ENCODE data around the gene ART5. TPM values are rescaled to one million over a fixed set of nuclear protein-coding genes. Genes with fewer than 3 reads are reported as not detected.

Gene ART5
- total RNA-seq, 1 experiment from 2014 or later: not detected

DNA sequence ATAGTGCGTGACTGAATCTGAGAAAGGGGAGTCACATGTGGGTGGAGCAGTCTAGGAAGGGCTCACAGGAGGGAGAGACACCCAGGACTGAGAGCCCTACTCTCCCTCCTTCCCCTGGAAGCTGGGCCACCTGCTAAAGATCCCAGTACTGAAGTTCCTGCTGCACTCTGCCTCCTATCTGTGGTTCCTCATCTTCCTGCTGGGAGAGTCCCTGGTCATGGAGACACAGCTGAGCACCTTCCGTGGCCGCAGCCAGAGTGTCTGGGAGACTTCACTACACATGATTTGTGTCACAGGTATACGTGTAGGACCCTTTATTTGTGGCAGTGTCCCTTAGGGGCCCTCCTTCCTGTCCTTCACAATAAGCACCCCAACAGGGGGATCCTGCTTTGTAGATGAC lies 19.3 kb downstream of the ART5 start:
- no peak overlapping the region for H3K4me3 ChIP-seq (ENCODE audit: low read depth, low read length, poor library complexity, severe bottlenecking)
- H3K27me3 ChIP-seq (replicated peaks; ENCODE audit: insufficient read depth, low read depth, low read length, poor library complexity): no peaks in the 10 kb centered on the region
- no peaks in the 10 kb centered on the region for H3K4me1 ChIP-seq (ENCODE audit: insufficient read depth, low read length, poor library complexity, severe bottlenecking)
- no peak overlapping the region for H3K27ac ChIP-seq (ENCODE audit: low read depth, low read length, poor library complexity, severe bottlenecking)
- intact Hi-C loops (cut with micrococcal nuclease; ENCODE audit: unreplicated experiment): no loop called here
- POLR2A ChIA-PET (ENCODE audit: low non-redundant PET): no interaction called here
- no peaks in the 10 kb centered on the region for H3K9me3 ChIP-seq (ENCODE audit: low read depth, low read length, poor library complexity, severe bottlenecking)
- BruUV-seq (replicated peaks): no TSS peak
- no peaks in the 10 kb centered on the region for H3K36me3 ChIP-seq (ENCODE audit: insufficient read depth, low read length, poor library complexity, severe bottlenecking)
- TF ChIP-seq EZH2 (IDR thresholded peaks at IDR 0.05; ENCODE audit: borderline replicate concordance, low read depth, low read length, poor library complexity, severe bottlenecking) (no peak), CTCF (conservative IDR thresholded peaks at IDR 0.05; ENCODE audit: low read depth, low read length) (no peak)
- DNase-seq (ENCODE audit: low spot score): no peak
- CTCF ChIA-PET: no interaction called here

DNA sequence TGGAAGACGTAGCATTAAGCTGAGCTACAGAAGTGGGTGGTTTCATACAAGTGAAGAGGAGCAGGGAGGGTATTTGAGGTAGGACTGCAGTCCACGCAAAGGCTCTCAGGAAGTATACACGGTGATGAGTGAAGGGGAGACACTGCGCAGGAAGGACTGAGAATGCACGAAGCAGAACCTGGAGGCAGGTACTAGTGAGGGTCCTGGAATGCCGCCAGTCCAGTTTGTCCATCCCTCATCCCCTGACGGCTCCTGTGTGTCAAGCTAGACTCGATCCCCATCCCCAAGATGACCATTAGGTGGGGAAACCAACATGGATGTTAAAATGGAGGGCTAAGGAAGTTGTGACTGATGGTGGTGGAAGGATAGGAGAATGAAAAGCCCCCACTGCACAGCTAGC lies 23.8 kb downstream of the ART5 start:
- no TSS peak for BruUV-seq (replicated peaks)
- intact Hi-C loops (cut with micrococcal nuclease; ENCODE audit: unreplicated experiment): no loop called here
- H3K4me3 ChIP-seq (ENCODE audit: low read depth, low read length, poor library complexity, severe bottlenecking): no peak overlapping the region
- no peaks in the 10 kb centered on the region for H3K36me3 ChIP-seq (ENCODE audit: insufficient read depth, low read length, poor library complexity, severe bottlenecking)
- CTCF ChIA-PET: no interaction called here
- H3K27ac ChIP-seq (ENCODE audit: low read depth, low read length, poor library complexity, severe bottlenecking): no peak overlapping the region
- POLR2A ChIA-PET (ENCODE audit: low non-redundant PET): no interaction called here
- no peaks in the 10 kb centered on the region for H3K4me1 ChIP-seq (ENCODE audit: insufficient read depth, low read length, poor library complexity, severe bottlenecking)
- TF ChIP-seq EZH2 (IDR thresholded peaks at IDR 0.05; ENCODE audit: borderline replicate concordance, low read depth, low read length, poor library complexity, severe bottlenecking) (no peak), CTCF (conservative IDR thresholded peaks at IDR 0.05; ENCODE audit: low read depth, low read length) (no peak)
- no peaks in the 10 kb centered on the region for H3K9me3 ChIP-seq (ENCODE audit: low read depth, low read length, poor library complexity, severe bottlenecking)
- no peak for DNase-seq (ENCODE audit: low spot score)
- H3K27me3 ChIP-seq (replicated peaks; ENCODE audit: insufficient read depth, low read depth, low read length, poor library complexity): no peaks in the 10 kb centered on the region

DNA sequence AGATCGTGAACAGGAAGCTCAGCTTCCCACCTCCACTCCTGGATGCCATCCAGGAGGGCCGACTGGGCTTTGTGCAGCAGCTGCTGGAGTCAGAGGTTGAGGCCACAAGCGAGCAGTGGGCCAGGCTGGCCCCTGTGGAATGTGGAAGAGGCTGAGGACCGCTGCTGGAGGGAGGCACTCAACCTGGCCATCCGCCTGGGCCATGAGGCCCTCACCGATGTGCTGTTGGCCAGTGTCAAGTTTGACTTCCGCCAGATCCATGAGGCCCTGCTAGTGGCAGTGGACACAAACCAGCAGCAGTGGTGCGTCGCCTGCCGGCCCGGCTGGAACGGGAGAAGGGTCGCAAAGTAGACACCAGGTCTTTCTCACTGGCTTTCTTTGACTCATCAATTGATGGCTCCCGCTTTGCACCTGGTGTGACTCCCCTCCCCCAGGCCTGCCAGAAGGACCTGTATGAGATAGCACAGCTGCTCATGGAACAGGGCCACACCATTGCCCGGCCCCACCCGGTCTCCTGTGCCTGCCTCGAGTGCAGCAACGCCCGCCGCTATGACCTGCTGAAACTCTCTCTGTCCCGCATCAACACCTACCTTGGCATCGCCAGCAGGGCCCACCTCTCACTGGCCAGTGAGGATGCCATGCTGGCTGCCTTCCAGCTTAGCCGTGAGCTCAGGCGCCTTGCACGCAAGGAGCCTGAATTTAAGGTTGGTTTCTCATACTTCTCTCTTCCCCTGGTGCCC lies 24.9 kb downstream of the ART5 start:
- intact Hi-C loops (cut with micrococcal nuclease; ENCODE audit: unreplicated experiment): no loop called here
- Histone ChIP-seq H3K9me3 (ENCODE audit: low read depth, low read length, poor library complexity, severe bottlenecking) (no peaks in the 10 kb centered on the region), H3K27ac (ENCODE audit: low read depth, low read length, poor library complexity, severe bottlenecking) (no peak overlapping the region), H3K36me3 (ENCODE audit: insufficient read depth, low read length, poor library complexity, severe bottlenecking) (no peaks in the 10 kb centered on the region), H3K4me1 (ENCODE audit: insufficient read depth, low read length, poor library complexity, severe bottlenecking) (no peaks in the 10 kb centered on the region), H3K4me3 (ENCODE audit: low read depth, low read length, poor library complexity, severe bottlenecking) (no peak overlapping the region), H3K27me3 (replicated peaks; ENCODE audit: insufficient read depth, low read depth, low read length, poor library complexity) (no peaks in the 10 kb centered on the region)
- no TSS peak for BruUV-seq (replicated peaks)
- CTCF ChIA-PET: no interaction called here
- TF ChIP-seq EZH2 (IDR thresholded peaks at IDR 0.05; ENCODE audit: borderline replicate concordance, low read depth, low read length, poor library complexity, severe bottlenecking) (no peak), CTCF (conservative IDR thresholded peaks at IDR 0.05; ENCODE audit: low read depth, low read length) (no peak)
- DNase-seq (ENCODE audit: low spot score): no peak
- POLR2A ChIA-PET (ENCODE audit: low non-redundant PET): no interaction called here

Data from A673 (cell line).